ENCODE data around the gene CDV3. TPM values are rescaled to one million over a fixed set of nuclear protein-coding genes. Genes with fewer than 3 reads are reported as not detected.
"Not testable (repeated sequence)": the region's sequence is repeated elsewhere in the genome, so short reads cannot be mapped to it uniquely, and the experiment has no call there.

Gene CDV3
- total RNA-seq, 2 donors from 2014 or later: 202 to 204 TPM

GRCh38 chr3:133547432-133548041, 25.9 kb upstream of the CDV3 start:
- Mint-ChIP-seq H3K27ac (no peak overlapping the region), H3K4me3 (no peak overlapping the region), H3K27me3 (no peaks in the 10 kb centered on the region), H3K4me1 (ENCODE audit: low read depth in 2 of 2) (no peaks in the 10 kb centered on the region), H3K36me3 (no peaks in the 10 kb centered on the region), H3K9me3 (no peaks in the 10 kb centered on the region)
- no peak for DNase-seq (ENCODE audit: low spot score)
- ATAC-seq: no peak

GRCh38 chr3:133548090-133548489, 25.4 kb upstream of the CDV3 start:
- H3K4me1 Mint-ChIP-seq (ENCODE audit: low read depth in 2 of 2): no peaks in the 10 kb centered on the region
- H3K9me3 Mint-ChIP-seq: no peaks in the 10 kb centered on the region
- DNase-seq (ENCODE audit: low spot score): no peak
- no peak overlapping the region for H3K27ac Mint-ChIP-seq
- H3K27me3 Mint-ChIP-seq: no peaks in the 10 kb centered on the region
- no peak for ATAC-seq
- no peaks in the 10 kb centered on the region for H3K36me3 Mint-ChIP-seq
- H3K4me3 Mint-ChIP-seq: no peak overlapping the region

- H3K36me3 Mint-ChIP-seq: no peaks in the 10 kb centered on the region
- DNase-seq (ENCODE audit: low spot score): no peak
- peaks cover 0 to 3% of the 10 kb centered on the region in 2 donors for H3K27me3 Mint-ChIP-seq
- no peak for ATAC-seq
- no peak overlapping the region for H3K27ac Mint-ChIP-seq
- no peaks in the 10 kb centered on the region for H3K4me1 Mint-ChIP-seq (ENCODE audit: low read depth in 2 of 2)
- H3K9me3 Mint-ChIP-seq: no peaks in the 10 kb centered on the region
- no peak overlapping the region for H3K4me3 Mint-ChIP-seq
These were observed 23.9 kb upstream of the CDV3 start for GRCh38 chr3:133549565-133549964.

GRCh38 chr3:133551589-133551988, 21.9 kb upstream of the CDV3 start:
- not testable (repeated sequence) for H3K27ac Mint-ChIP-seq; H3K36me3 Mint-ChIP-seq; H3K27me3 Mint-ChIP-seq; DNase-seq (ENCODE audit: low spot score); H3K4me3 Mint-ChIP-seq; H3K9me3 Mint-ChIP-seq; ATAC-seq; H3K4me1 Mint-ChIP-seq (ENCODE audit: low read depth in 2 of 2)

GRCh38 chr3:133561679-133562078, 11.8 kb upstream of the CDV3 start:
- Mint-ChIP-seq H3K4me3 (no peak overlapping the region), H3K27me3 (peaks cover 0 to 3% of the 10 kb centered on the region in 2 donors), H3K27ac (no peak overlapping the region), H3K9me3 (no peaks in the 10 kb centered on the region), H3K36me3 (no peaks in the 10 kb centered on the region), H3K4me1 (ENCODE audit: low read depth in 2 of 2) (no peaks in the 10 kb centered on the region)
- DNase-seq (ENCODE audit: low spot score) (no peak), ATAC-seq (no peak)

GRCh38 chr3:133562376-133562775, 11.1 kb upstream of the CDV3 start:
- H3K27me3 Mint-ChIP-seq: peaks cover 0 to 3% of the 10 kb centered on the region in 2 donors
- H3K9me3 Mint-ChIP-seq: no peaks in the 10 kb centered on the region
- no peak for DNase-seq (ENCODE audit: low spot score)
- H3K4me3 Mint-ChIP-seq: no peak overlapping the region
- H3K36me3 Mint-ChIP-seq: no peaks in the 10 kb centered on the region
- no peak for ATAC-seq
- no peak overlapping the region for H3K27ac Mint-ChIP-seq
- no peaks in the 10 kb centered on the region for H3K4me1 Mint-ChIP-seq (ENCODE audit: low read depth in 2 of 2)

- Mint-ChIP-seq H3K4me1 (ENCODE audit: low read depth in 2 of 2) (no peaks in the 10 kb centered on the region), H3K27me3 (peaks cover 0 to 3% of the 10 kb centered on the region in 2 donors), H3K9me3 (no peaks in the 10 kb centered on the region), H3K4me3 (no peak overlapping the region), H3K36me3 (no peaks in the 10 kb centered on the region), H3K27ac (no peak overlapping the region)
- ATAC-seq (no peak), DNase-seq (ENCODE audit: low spot score) (no peak)
These were observed 10.3 kb upstream of the CDV3 start for GRCh38 chr3:133563186-133563591.

- no peaks in the 10 kb centered on the region for H3K4me1 Mint-ChIP-seq (ENCODE audit: low read depth in 2 of 2)
- DNase-seq (ENCODE audit: low spot score) (no peak), ATAC-seq (no peak)
- H3K4me3 Mint-ChIP-seq: no peak overlapping the region
- H3K27ac Mint-ChIP-seq: no peak overlapping the region
- peaks cover 0 to 3% of the 10 kb centered on the region in 2 donors for H3K27me3 Mint-ChIP-seq
- H3K36me3 Mint-ChIP-seq: no peaks in the 10 kb centered on the region
- H3K9me3 Mint-ChIP-seq: no peaks in the 10 kb centered on the region
These were observed 9.7 kb upstream of the CDV3 start for GRCh38 chr3:133563816-133564215.

GRCh38 chr3:133568294-133569014, 5.0 kb upstream of the CDV3 start:
- ATAC-seq: no peak
- Mint-ChIP-seq H3K4me1 (ENCODE audit: low read depth in 2 of 2) (peaks cover 12 to 16% of the 10 kb centered on the region in 2 donors), H3K36me3 (no peaks in the 10 kb centered on the region), H3K27me3 (peaks cover 0 to 3% of the 10 kb centered on the region in 2 donors), H3K4me3 (no peak overlapping the region), H3K9me3 (no peaks in the 10 kb centered on the region), H3K27ac (no peak overlapping the region)
- no peak for DNase-seq (ENCODE audit: low spot score)

GRCh38 chr3:133570139-133570936, 3.1 kb upstream of the CDV3 start:
- Mint-ChIP-seq H3K36me3 (peaks cover 7% of the 10 kb centered on the region), H3K4me3 (no peak overlapping the region), H3K4me1 (ENCODE audit: low read depth in 2 of 2) (peaks cover 20 to 23% of the 10 kb centered on the region in 2 donors), H3K27me3 (no peaks in the 10 kb centered on the region), H3K9me3 (no peaks in the 10 kb centered on the region), H3K27ac (peak overlapping the region; percentile 47 to 100)
- no peak for ATAC-seq
- no peak for DNase-seq (ENCODE audit: low spot score)

- no peak for DNase-seq (ENCODE audit: low spot score)
- Mint-ChIP-seq H3K4me3 (no peak overlapping the region), H3K9me3 (no peaks in the 10 kb centered on the region), H3K36me3 (peaks cover 10% of the 10 kb centered on the region), H3K27me3 (no peaks in the 10 kb centered on the region), H3K27ac (peak overlapping the region; percentile 100), H3K4me1 (ENCODE audit: low read depth in 2 of 2) (peaks cover 22 to 29% of the 10 kb centered on the region in 2 donors)
- ATAC-seq: no peak
These were observed 2.6 kb upstream of the CDV3 start for GRCh38 chr3:133570937-133571320.

- Mint-ChIP-seq H3K4me1 (ENCODE audit: low read depth in 2 of 2) (peaks cover 33 to 42% of the 10 kb centered on the region in 2 donors), H3K9me3 (no peaks in the 10 kb centered on the region), H3K4me3 (peak overlapping the region; percentile 96), H3K27me3 (no peaks in the 10 kb centered on the region), H3K36me3 (peaks cover 22% of the 10 kb centered on the region), H3K27ac (peak overlapping the region; percentile 100)
- DNase-seq (ENCODE audit: low spot score): no peak
- no peak for ATAC-seq
These were observed 1.1 kb upstream of the CDV3 start for GRCh38 chr3:133572158-133573053.

GRCh38 chr3:133573054-133573628, 345 bp upstream of the CDV3 start:
- H3K36me3 Mint-ChIP-seq: peaks cover 29% of the 10 kb centered on the region
- DNase-seq (ENCODE audit: low spot score): peak; percentile 100
- H3K27me3 Mint-ChIP-seq: no peaks in the 10 kb centered on the region
- ATAC-seq: peak; percentile 89 to 93
- H3K27ac Mint-ChIP-seq: peak overlapping the region; percentile 100
- peaks cover 40 to 50% of the 10 kb centered on the region in 2 donors for H3K4me1 Mint-ChIP-seq (ENCODE audit: low read depth in 2 of 2)
- H3K9me3 Mint-ChIP-seq: no peaks in the 10 kb centered on the region
- peak overlapping the region; percentile 96 for H3K4me3 Mint-ChIP-seq

Data from natural killer cell treated with Interleukin-12 subunit alpha and Interleukin-12 subunit beta and Interleukin-15 and Interleukin-18, amount 100 ng/mL, for 72 hours (primary cell).